ENCODE data around the gene KLK13.

DNA sequence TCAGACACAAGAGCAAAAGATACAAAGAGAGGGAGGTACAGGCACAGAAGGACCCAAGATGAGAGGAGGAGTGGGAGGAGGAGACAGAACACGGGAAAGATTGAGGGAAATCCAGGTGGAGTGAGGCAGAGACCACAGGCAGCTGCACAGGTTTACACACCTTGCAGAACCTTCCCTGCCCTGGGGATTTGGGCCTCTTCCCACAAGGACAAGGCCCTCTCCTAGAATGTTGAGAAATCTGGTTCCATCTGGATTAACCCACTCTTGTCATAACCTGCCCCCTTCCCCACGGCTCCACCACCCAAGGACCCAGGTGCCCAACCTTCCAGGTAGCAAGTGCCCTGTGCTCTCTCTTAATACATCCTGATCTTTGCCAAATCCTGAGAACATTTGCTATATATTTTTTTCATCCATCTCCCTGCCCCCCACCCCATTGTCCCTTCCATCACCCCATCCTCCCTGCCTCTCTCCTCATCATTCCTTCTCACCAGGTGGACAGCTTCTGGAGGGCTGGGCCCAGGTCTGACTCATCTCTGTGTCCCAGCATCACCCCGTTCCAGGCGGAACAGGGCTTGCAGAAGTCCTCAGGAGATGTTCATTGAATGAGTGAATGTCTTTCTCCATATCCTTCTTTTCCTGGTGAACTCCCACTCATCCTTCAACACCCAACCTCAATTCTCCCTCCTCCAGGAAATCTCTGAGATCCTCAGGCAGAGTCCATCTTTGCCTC is 54.7 kb downstream of the KLK13 start:
- TF ChIP-seq CEBPB (IDR thresholded peaks at IDR 0.05) (no peak), EP300 (IDR thresholded peaks at IDR 0.05; ENCODE audit: borderline replicate concordance) (no peak), YY1 (IDR thresholded peaks at IDR 0.05; ENCODE audit: low read depth) (no peak), TAF1 (IDR thresholded peaks at IDR 0.05; ENCODE audit: low read depth) (no peak), NFIC (IDR thresholded peaks at IDR 0.05) (no peak), EGR1 (IDR thresholded peaks at IDR 0.05) (no peak)
- TF ChIP-seq, protein P1, sequence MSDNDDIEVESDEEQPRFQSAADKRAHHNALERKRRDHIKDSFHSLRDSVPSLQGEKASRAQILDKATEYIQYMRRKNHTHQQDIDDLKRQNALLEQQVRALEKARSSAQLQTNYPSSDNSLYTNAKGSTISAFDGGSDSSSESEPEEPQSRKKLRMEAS (IDR thresholded peaks at IDR 0.05) = no peak
- TF ChIP-seq, protein P2, sequence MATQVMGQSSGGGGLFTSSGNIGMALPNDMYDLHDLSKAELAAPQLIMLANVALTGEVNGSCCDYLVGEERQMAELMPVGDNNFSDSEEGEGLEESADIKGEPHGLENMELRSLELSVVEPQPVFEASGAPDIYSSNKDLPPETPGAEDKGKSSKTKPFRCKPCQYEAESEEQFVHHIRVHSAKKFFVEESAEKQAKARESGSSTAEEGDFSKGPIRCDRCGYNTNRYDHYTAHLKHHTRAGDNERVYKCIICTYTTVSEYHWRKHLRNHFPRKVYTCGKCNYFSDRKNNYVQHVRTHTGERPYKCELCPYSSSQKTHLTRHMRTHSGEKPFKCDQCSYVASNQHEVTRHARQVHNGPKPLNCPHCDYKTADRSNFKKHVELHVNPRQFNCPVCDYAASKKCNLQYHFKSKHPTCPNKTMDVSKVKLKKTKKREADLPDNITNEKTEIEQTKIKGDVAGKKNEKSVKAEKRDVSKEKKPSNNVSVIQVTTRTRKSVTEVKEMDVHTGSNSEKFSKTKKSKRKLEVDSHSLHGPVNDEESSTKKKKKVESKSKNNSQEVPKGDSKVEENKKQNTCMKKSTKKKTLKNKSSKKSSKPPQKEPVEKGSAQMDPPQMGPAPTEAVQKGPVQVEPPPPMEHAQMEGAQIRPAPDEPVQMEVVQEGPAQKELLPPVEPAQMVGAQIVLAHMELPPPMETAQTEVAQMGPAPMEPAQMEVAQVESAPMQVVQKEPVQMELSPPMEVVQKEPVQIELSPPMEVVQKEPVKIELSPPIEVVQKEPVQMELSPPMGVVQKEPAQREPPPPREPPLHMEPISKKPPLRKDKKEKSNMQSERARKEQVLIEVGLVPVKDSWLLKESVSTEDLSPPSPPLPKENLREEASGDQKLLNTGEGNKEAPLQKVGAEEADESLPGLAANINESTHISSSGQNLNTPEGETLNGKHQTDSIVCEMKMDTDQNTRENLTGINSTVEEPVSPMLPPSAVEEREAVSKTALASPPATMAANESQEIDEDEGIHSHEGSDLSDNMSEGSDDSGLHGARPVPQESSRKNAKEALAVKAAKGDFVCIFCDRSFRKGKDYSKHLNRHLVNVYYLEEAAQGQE (IDR thresholded peaks at IDR 0.05; ENCODE audit: low read depth) = no peak
